K562 (cell line): ENCODE measurements around the gene ZNF566. TPM values are rescaled to one million over a fixed set of nuclear protein-coding genes. Genes with fewer than 3 reads are reported as not detected.

Source experiments
- ATAC-seq: fragments of 200-7000 bp; cut with Tn5 transposase; 3 replicates; pipeline ENCODE4 v1.9.1; 2020; ENCODE audit warnings: moderate library complexity
- BruUV-seq: library from RNA; stranded (reverse); fragments of 400-500 nt; replicated peaks from 2 replicates; lab custom pipeline; 2021; lab: Mats Ljungman, UMichigan
- CTCF ChIA-PET: fragments of 300-600 bp; formaldehyde crosslinking; extraction: SDS; loops from one replicate; lab custom pipeline; 2021; ENCODE audit warnings: low intra/inter-chr PET ratio; lab: Yijun Ruan, JAX
- POLR2A ChIA-PET: fragments of 300-600, 350-650 bp; sonication (Branson Sonifier 250); formaldehyde crosslinking; extraction: SDS; loops from one replicate; lab custom pipeline; 2021; ENCODE audit warnings: antibody characterized with exemption, inconsistent platforms; lab: Yijun Ruan, JAX
- DNase-seq, 4 experiments: peaks; one replicate each; pipeline versions ENCODE4 v3.0.0 to v3.0.0-alpha.2; 2011 to 2018; ENCODE audit warnings: low spot score in 3 of 4, mixed read lengths in 3 of 4; ENCODE audit errors: extremely low read depth in 1 of 4
- FAIRE-seq: peaks from 2 replicates; lab custom pipeline; 2011; peaks lifted over from hg19 to GRCh38; lab: Jason Lieb, UNC
- H2AFZ ChIP-seq: 2 replicates; pipeline ENCODE4 v1.6.0; 2011; ENCODE audit warnings: low read depth, low read length, control low read depth, inconsistent platforms
- H3K27ac ChIP-seq: fragments of 200-600 bp; 3 replicates; pipeline ENCODE4 v1.8.0; 2011; ENCODE audit warnings: low read depth, mild to moderate bottlenecking, control low read depth, inconsistent platforms, low read length, moderate library complexity, mixed read lengths; ENCODE audit errors: extremely low read depth
- H3K27me3 ChIP-seq, 2 experiments: fragments of 300-600 bp in 1 of 2; 2 replicates in 1 of 2; 3 replicates in 1 of 2; pipeline versions ENCODE4 v1.6.0 to v1.8.0; 2011; ENCODE audit warnings: inconsistent platforms in 2 of 2, low read length in 2 of 2, mild to moderate bottlenecking in 1 of 2, mixed read lengths in 1 of 2, moderate library complexity in 1 of 2; ENCODE audit not compliant: control insufficient read depth in 2 of 2, insufficient read depth in 2 of 2
- H3K36me3 ChIP-seq: fragments of 300-600 bp; 3 replicates; pipeline ENCODE4 v1.8.0; 2011; ENCODE audit warnings: mild to moderate bottlenecking, low read length, inconsistent platforms; ENCODE audit not compliant: control insufficient read depth, insufficient read depth
- H3K4me1 ChIP-seq, 2 experiments: fragments of 200-600 bp in 1 of 2; replicated peaks in 1 of 2; 2 replicates in 1 of 2; 3 replicates in 1 of 2; pipeline versions ENCODE4 v1.5.1 to v1.8.0; 2011; ENCODE audit warnings: inconsistent platforms in 2 of 2, low read length in 2 of 2, mild to moderate bottlenecking in 1 of 2, mixed read lengths in 1 of 2, moderate library complexity in 1 of 2; ENCODE audit not compliant: control insufficient read depth in 2 of 2, insufficient read depth in 2 of 2
- H3K4me2 ChIP-seq: 2 replicates; pipeline ENCODE4 v1.6.1; 2011; ENCODE audit warnings: low read length, control low read depth, inconsistent platforms, mixed read lengths; ENCODE audit not compliant: insufficient read depth
- H3K4me3 ChIP-seq: fragments of 200-600 bp; sonication (generic), shearing (Covaris generic); 2 replicates; pipeline ENCODE4 v1.5.1; 2016; ENCODE audit warnings: control low read depth, inconsistent platforms
- H3K79me2 ChIP-seq: fragments of 200-600 bp; 3 replicates; pipeline ENCODE4 v1.8.0; 2011; ENCODE audit warnings: low read length, inconsistent platforms; ENCODE audit not compliant: control insufficient read depth, insufficient read depth
- H3K9ac ChIP-seq, 2 experiments: 2 replicates each; pipeline versions ENCODE4 v1.6.0 to v1.6.1; 2011; ENCODE audit warnings: low read depth in 2 of 2, low read length in 2 of 2, control low read depth in 1 of 2, inconsistent platforms in 1 of 2, mild to moderate bottlenecking in 1 of 2, mixed read lengths in 1 of 2; ENCODE audit not compliant: insufficient read depth in 1 of 2
- H3K9me1 ChIP-seq: one replicate; pipeline ENCODE4 v1.6.0; 2011; ENCODE audit warnings: inconsistent platforms, mild to moderate bottlenecking, low read length, moderate library complexity; ENCODE audit not compliant: control insufficient read depth, insufficient read depth
- H3K9me3 ChIP-seq: replicated peaks from 2 replicates; pipeline ENCODE4 v1.5.1; 2011; ENCODE audit warnings: low read depth, low read length, inconsistent platforms; ENCODE audit not compliant: control insufficient read depth, insufficient read depth
- H4K20me1 ChIP-seq: replicated peaks from 2 replicates; pipeline ENCODE4 v1.6.1; 2011; ENCODE audit warnings: low read length, inconsistent platforms, mixed read lengths; ENCODE audit not compliant: control insufficient read depth, insufficient read depth
- CHAMP1 ChIP-seq: fragments of 450-650 bp; IDR thresholded peaks from 2 replicates; pipeline ENCODE4 v1.6.1; 2016; ENCODE audit warnings: mild to moderate bottlenecking
- E2F8 ChIP-seq: fragments of 450-650 bp; IDR thresholded peaks from 2 replicates; pipeline ENCODE4 v1.7.1; 2018; ENCODE audit warnings: mild to moderate bottlenecking, low read depth; ENCODE audit not compliant: partially characterized antibody
- FOXK1 ChIP-seq: sonication (generic); formaldehyde crosslinking; IDR thresholded peaks from 2 replicates; pipeline ENCODE4 v1.8.0; 2022; ENCODE audit warnings: missing genetic modification reagents, mild to moderate bottlenecking, borderline replicate concordance
- KDM5B ChIP-seq: fragments of 200-600 bp; sonication (generic); IDR thresholded peaks from 2 replicates; pipeline ENCODE4 v1.6.1; 2012; ENCODE audit warnings: low read depth, mild to moderate bottlenecking, moderate library complexity, low read length, control low read depth, inconsistent platforms; ENCODE audit not compliant: insufficient replicate concordance
- KLF10 ChIP-seq: fragments of 250-450 bp; sonication (Bioruptor Pico); IDR thresholded peaks from 2 replicates; pipeline ENCODE4 v1.6.1; 2021; ENCODE audit warnings: matching md5 sums
- NONO ChIP-seq, 2 experiments: fragments of 200-400 bp in 1 of 2; fragments of 450-650 bp in 1 of 2; formaldehyde crosslinking in 1 of 2; IDR thresholded peaks; 2 replicates each; pipeline ENCODE4 v1.6.1; 2017; ENCODE audit warnings: low read depth in 2 of 2, mild to moderate bottlenecking in 2 of 2, moderate library complexity in 2 of 2, low read length in 1 of 2
- PPARD ChIP-seq: fragments of 250-450 bp; sonication (Bioruptor Pico); IDR thresholded peaks from 2 replicates; pipeline ENCODE4 v1.8.0; 2022; ENCODE audit warnings: inconsistent platforms, mild to moderate bottlenecking, moderate library complexity
- RBFOX2 ChIP-seq: fragments of 200-400 bp; formaldehyde crosslinking; IDR thresholded peaks from 2 replicates; pipeline ENCODE4 v1.6.1; 2017; ENCODE audit warnings: low read depth, mild to moderate bottlenecking, low read length, moderate library complexity
- SIX5 ChIP-seq, 2 experiments: IDR thresholded peaks; 2 replicates each; pipeline ENCODE4 v1.6.1; 2011; ENCODE audit warnings: low read length in 2 of 2, borderline replicate concordance in 1 of 2, low read depth in 1 of 2, mild to moderate bottlenecking in 1 of 2, moderate library complexity in 1 of 2; ENCODE audit not compliant: insufficient read depth in 1 of 2
- SMARCA5 ChIP-seq: fragments of 450-650 bp; IDR thresholded peaks from 2 replicates; pipeline ENCODE4 v1.6.1; 2016
- SMARCC2 ChIP-seq: fragments of 450-650 bp; IDR thresholded peaks from 2 replicates; pipeline ENCODE4 v1.6.1; 2017; ENCODE audit warnings: antibody characterized with exemption, moderate library complexity, mild to moderate bottlenecking, low read depth
- STAG1 ChIP-seq: sonication (generic); formaldehyde crosslinking; IDR thresholded peaks from 2 replicates; pipeline ENCODE4 v1.5.0; 2020; ENCODE audit warnings: missing genetic modification reagents, borderline replicate concordance
- STAT5A ChIP-seq: IDR thresholded peaks from 2 replicates; pipeline ENCODE4 v1.6.1; 2012; ENCODE audit warnings: low read length, inconsistent platforms, borderline replicate concordance
- WHSC1 ChIP-seq: IDR thresholded peaks from one replicate; pipeline ENCODE4 v1.6.1; 2012; ENCODE audit warnings: low read length, control low read depth, inconsistent platforms
- ZNF239 ChIP-seq: fragments of 250-450 bp; sonication (Bioruptor Pico); IDR thresholded peaks from 2 replicates; pipeline ENCODE4 v1.4.0; 2020; ENCODE audit warnings: mild to moderate bottlenecking
- ZNF316 ChIP-seq: fragments of 450-650 bp; IDR thresholded peaks from 2 replicates; pipeline ENCODE4 v1.6.1; 2016
- ZNF431 ChIP-seq: sonication (generic); formaldehyde crosslinking; IDR thresholded peaks from 2 replicates; pipeline ENCODE4 v1.8.0; 2022; ENCODE audit warnings: mild to moderate bottlenecking, missing genetic modification reagents
- ZSCAN32 ChIP-seq: fragments of 450-650 bp; formaldehyde crosslinking; IDR thresholded peaks from 2 replicates; pipeline ENCODE4 v1.4.0; 2020; ENCODE audit warnings: mild to moderate bottlenecking, moderate library complexity
- WGBS: fragments of 100-300 bp; shearing (Covaris generic); methylation state at CpG from one replicate; pipeline ENCODE4 v1.1.6; 2016; ENCODE audit warnings: low coverage, mixed read lengths; ENCODE audit not compliant: insufficient coverage; ENCODE audit errors: missing lambda C conversion rate; 5-methylcytosine and 5-hydroxymethylcytosine counted together
- in situ Hi-C: fragments of 300-500 bp; cut with MboI; formaldehyde crosslinking; loops from 4 replicates; pipeline ENCODE4 v1.15.0; 2018; ENCODE audit warnings: inconsistent platforms, mixed read lengths
- intact Hi-C: fragments of 100-400 bp; cut with micrococcal nuclease; formaldehyde crosslinking; loops from 2 replicates; pipeline ENCODE4 v1.14.2; 2022
- polyA plus RNA-seq, 8 experiments: library from polyadenylated mRNA; depleted of rRNA in 4 of 8; stranded (reverse) in 5 of 8; unstranded in 3 of 8; fragments of >200 nt; fragmentation: Nextera tagmentation in 2 of 8; fragmentation: Illumina TruSeq in 1 of 8; extraction: Ambion mirVana in 2 of 8; extraction: Trizol in 1 of 8; gene quantifications; 2 replicates each; pipeline versions ENCODE4 v1.2.1 to v1.2.3, GENCODE V29; 2011 to 2014; ENCODE audit warnings: inconsistent platforms in 1 of 8, missing spikeins in 1 of 8
- total RNA-seq, 7 experiments: library from RNA; depleted of rRNA in 6 of 7; stranded (reverse); fragments of >200 nt in 6 of 7; fragmentation: Illumina TruSeq in 2 of 7; extraction: Trizol in 2 of 7; gene quantifications; 2 replicates each; pipeline versions ENCODE4 v1.2.1 to v1.2.3, GENCODE V29; 2011 to 2021; ENCODE audit warnings: low replicate concordance in 1 of 7

The ZNF566 gene
- total and polyA plus RNA-seq, 9 of the 15 experiments (the other 6 are each of a cell fraction or from before 2014, with no cell fraction given) = 5.5 to 11.4 (median 9.7) TPM

GRCh38 chr19:36409841-36410240 lies 79.5 kb downstream of the ZNF566 start:
- peaks cover 5% of the 10 kb centered on the region; the same call in 2 of the 3 replicates for H3K79me2 ChIP-seq
- POLR2A ChIA-PET = no interaction called here

More at GRCh38 chr19:36409841-36410240, 79.5 kb downstream of the ZNF566 start:
- 33% methylated on average over 1 of the region's 5 CpGs for WGBS
- Histone ChIP-seq H3K9me3 (no peaks in the 10 kb centered on the region), H2AFZ (no peak overlapping the region), H3K9ac (no peak overlapping the region), H4K20me1 (no peaks in the 10 kb centered on the region), H3K27ac (no peak overlapping the region), H3K27me3 (no peaks in the 10 kb centered on the region), H3K4me2 (no peak overlapping the region), H3K9me1 (no peaks in the 10 kb centered on the region), H3K4me3 (no peak overlapping the region), H3K4me1 (no peaks in the 10 kb centered on the region), H3K36me3 (peaks cover 30% of the 10 kb centered on the region; the same call in 1 of the 3 replicates)
- CTCF ChIA-PET = no interaction called here
- in situ Hi-C loops (no loop called here), intact Hi-C loops (no loop called here)
- ATAC-seq (no peak), FAIRE-seq (no peak), DNase-seq (no peak)
- no peak for TF ChIP-seq KDM5B
- no peak for TF ChIP-seq SMARCC2
- no peak for TF ChIP-seq KLF10 (CRISPR knock-in tag)
- TF ChIP-seq SIX5 (IDR thresholded peaks at IDR 0.05; ENCODE audit: borderline replicate concordance in 1 of 2, insufficient read depth in 1 of 2, low read depth in 1 of 2, low read length in 2 of 2) = no peak
- no peak for TF ChIP-seq ZNF316
- no peak for TF ChIP-seq PPARD
- TF ChIP-seq E2F8 = no peak
- TF ChIP-seq STAT5A = no peak
- TF ChIP-seq SMARCA5 = no peak
- TF ChIP-seq RBFOX2 = no peak
- TF ChIP-seq ZNF431 (CRISPR knock-in tag) = no peak
- TF ChIP-seq STAG1 (CRISPR knock-in tag) = no peak
- TF ChIP-seq CHAMP1 = no peak
- no peak for TF ChIP-seq WHSC1
- TF ChIP-seq FOXK1 = no peak
- no peak for TF ChIP-seq ZSCAN32
- no peak for TF ChIP-seq ZNF239
- TF ChIP-seq NONO (IDR thresholded peaks at IDR 0.05; ENCODE audit: low read depth in 2 of 2, low read length in 1 of 2) = no peak
- BruUV-seq = no TSS peak
